GM12878 (cell line): ENCODE measurements around the gene GABRB2. TPM values are rescaled to one million over a fixed set of nuclear protein-coding genes. Genes with fewer than 3 reads are reported as not detected.

ENCODE experiments used
- ATF2 ChIP-seq: IDR thresholded peaks from 2 replicates; pipeline ENCODE4 v1.6.1; 2012; ENCODE audit warnings: low read length, inconsistent platforms
- BCL11A ChIP-seq: IDR thresholded peaks from 2 replicates; pipeline ENCODE4 v1.6.1; 2011; ENCODE audit warnings: low read depth, low read length
- BCL3 ChIP-seq: IDR thresholded peaks from 2 replicates; pipeline ENCODE4 v1.6.1; 2011; ENCODE audit warnings: borderline replicate concordance, low read depth, mild to moderate bottlenecking, moderate library complexity, low read length; ENCODE audit not compliant: insufficient read depth, poor library complexity, severe bottlenecking
- BHLHE40 ChIP-seq, 2 experiments: fragments of 450-650 bp in 1 of 2; IDR thresholded peaks; 2 replicates each; pipeline ENCODE4 v1.6.1; 2011 to 2017; ENCODE audit warnings: low read depth in 2 of 2, borderline replicate concordance in 1 of 2, improper control_type of control experiment in 1 of 2, low read length in 1 of 2, mild to moderate bottlenecking in 1 of 2
- BMI1 ChIP-seq: fragments of 450-650 bp; IDR thresholded peaks from 2 replicates; pipeline ENCODE4 v1.6.1; 2016; ENCODE audit warnings: mild to moderate bottlenecking, moderate library complexity, borderline replicate concordance
- CHD4 ChIP-seq: fragments of 200-600 bp; sonication (generic); IDR thresholded peaks from 2 replicates; pipeline ENCODE4 v1.6.1; 2016; ENCODE audit warnings: mild to moderate bottlenecking
- CREB1 ChIP-seq: IDR thresholded peaks from 2 replicates; pipeline ENCODE4 v1.6.1; 2012; ENCODE audit warnings: low read depth, mild to moderate bottlenecking, inconsistent platforms
- CTCF ChIP-seq, 3 experiments: IDR thresholded peaks in 2 of 3; conservative IDR thresholded peaks in 1 of 3; 2 replicates each; pipeline ENCODE4 v1.5.1; 2011; ENCODE audit warnings: low read depth in 3 of 3, low read length in 3 of 3, mild to moderate bottlenecking in 3 of 3, control low read depth in 2 of 3, moderate library complexity in 2 of 3, inconsistent platforms in 1 of 3, mixed read lengths in 1 of 3; ENCODE audit not compliant: control insufficient read depth in 2 of 3, insufficient read depth in 1 of 3; ENCODE audit errors: extremely low read depth in 1 of 3
- EZH2 ChIP-seq: IDR thresholded peaks from 2 replicates; pipeline ENCODE4 v1.6.1; 2012; ENCODE audit warnings: low read depth, mild to moderate bottlenecking, control low read depth, inconsistent platforms, low read length, borderline replicate concordance; ENCODE audit not compliant: control insufficient read depth
- GABPA ChIP-seq: IDR thresholded peaks from 2 replicates; pipeline ENCODE4 v1.6.1; 2014; ENCODE audit warnings: antibody characterized with exemption, low read depth, mild to moderate bottlenecking, inconsistent platforms
- HDGF ChIP-seq: fragments of 450-650 bp; IDR thresholded peaks from 2 replicates; pipeline ENCODE4 v1.6.1; 2016; ENCODE audit warnings: antibody characterized with exemption
- IRF3 ChIP-seq: fragments of 450-650 bp; IDR thresholded peaks from 2 replicates; pipeline ENCODE4 v1.6.1; 2014; ENCODE audit warnings: mild to moderate bottlenecking
- IRF4 ChIP-seq: IDR thresholded peaks from 2 replicates; pipeline ENCODE4 v1.6.1; 2011; ENCODE audit warnings: low read depth, low read length
- KAT2A ChIP-seq: conservative IDR thresholded peaks from 2 replicates; pipeline ENCODE4 v1.6.1; 2011; ENCODE audit warnings: low read depth, low read length; ENCODE audit not compliant: control insufficient read depth
- LARP7 ChIP-seq: fragments of 450-650 bp; IDR thresholded peaks from 2 replicates; pipeline ENCODE4 v1.6.1; 2017; ENCODE audit warnings: mild to moderate bottlenecking
- NFYA ChIP-seq: IDR thresholded peaks from 2 replicates; pipeline ENCODE4 v1.6.1; 2011; ENCODE audit warnings: low read depth, mild to moderate bottlenecking, low read length, improper control_type of control experiment, borderline replicate concordance
- POLR2AphosphoS5 ChIP-seq: IDR thresholded peaks from 2 replicates; pipeline ENCODE4 v1.6.1; 2011; ENCODE audit warnings: mild to moderate bottlenecking, low read length, inconsistent platforms
- RBBP5 ChIP-seq: fragments of 200-600 bp; sonication (generic); conservative IDR thresholded peaks from 2 replicates; pipeline ENCODE4 v1.6.1; 2016
- REST ChIP-seq: IDR thresholded peaks from 2 replicates; pipeline ENCODE4 v1.6.1; 2012; ENCODE audit warnings: mild to moderate bottlenecking, low read depth, low read length
- SMARCA5 ChIP-seq: fragments of 450-650 bp; IDR thresholded peaks from 2 replicates; pipeline ENCODE4 v1.6.1; 2017; ENCODE audit warnings: mild to moderate bottlenecking
- SMC3 ChIP-seq: IDR thresholded peaks from 2 replicates; pipeline ENCODE4 v1.6.1; 2011; ENCODE audit warnings: low read length, improper control_type of control experiment, borderline replicate concordance
- TBL1XR1 ChIP-seq: IDR thresholded peaks from 2 replicates; pipeline ENCODE4 v1.6.1; 2012; ENCODE audit warnings: low read depth, low read length, improper control_type of control experiment
- ZSCAN29 ChIP-seq: fragments of 450-650 bp; IDR thresholded peaks from 2 replicates; pipeline ENCODE4 v1.6.1; 2017; ENCODE audit warnings: mild to moderate bottlenecking, moderate library complexity
- polyA plus RNA-seq, 11 experiments: library from polyadenylated mRNA; depleted of rRNA in 4 of 11; unstranded in 6 of 11; stranded (reverse) in 5 of 11; fragments of >200 nt; fragmentation: Nextera tagmentation in 4 of 11; fragmentation: Illumina TruSeq in 1 of 11; extraction: Ambion mirVana in 4 of 11; extraction: Trizol in 1 of 11; gene quantifications; 1 replicate in 1 of 11; 2 replicates in 10 of 11; pipeline versions ENCODE4 v1.2.1 to v1.2.3, GENCODE V29; 2011 to 2016; ENCODE audit warnings: inconsistent platforms in 2 of 11, missing spikeins in 2 of 11, low read depth in 1 of 11
- total RNA-seq, 4 experiments: library from RNA; depleted of rRNA in 3 of 4; stranded (reverse); fragments of >200 nt in 3 of 4; fragmentation: Illumina TruSeq in 1 of 4; extraction: Trizol in 1 of 4; gene quantifications; 2 replicates each; pipeline versions ENCODE4 v1.2.1 to v1.2.3, GENCODE V29; 2013 to 2021

Gene GABRB2
- total and polyA plus RNA-seq, 10 of the 15 experiments (the other 5 are each of a cell fraction or from before 2014, with no cell fraction given), result 0.12 to 0.85 (median 0.43) TPM

GRCh38 chr5:161544350-161544765, 2.2 kb downstream of the GABRB2 start (continued):
- TF ChIP-seq CTCF (IDR thresholded peaks at IDR 0.05 in 2 of 3, conservative IDR thresholded peaks at IDR 0.05 in 1 of 3; ENCODE audit: control insufficient read depth in 2 of 3, extremely low read depth in 1 of 3, insufficient read depth in 1 of 3, low read depth in 3 of 3, low read length in 3 of 3) (peak; percentile 75 to 94 (median 90)), SMC3 (peak; percentile 72; the same call in 1 of the 2 replicates), BCL11A (no peak), EZH2 (no peak), POLR2AphosphoS5 (no peak), IRF3 (no peak), GABPA (no peak), REST (no peak), NFYA (no peak), ZSCAN29 (no peak), BMI1 (no peak), HDGF (no peak), LARP7 (0 out of 2 replicates have a peak, but pooled peaks have one; percentile 12), BHLHE40 (IDR thresholded peaks at IDR 0.05; ENCODE audit: borderline replicate concordance in 1 of 2, low read depth in 2 of 2, low read length in 1 of 2) (peak; percentile 58 to 65; a peak in 3 of 4 replicates), ATF2 (no peak), CHD4 (no peak), CREB1 (peak; percentile 47; the same call in 1 of the 2 replicates), RBBP5 (no peak), SMARCA5 (no peak), IRF4 (0 out of 2 replicates have a peak, but pooled peaks have one; percentile 27), TBL1XR1 (no peak), BCL3 (no peak), KAT2A (no peak)
